Keratinocyte (primary cell): ENCODE measurements around the gene PCDH9. TPM values are rescaled to one million over a fixed set of nuclear protein-coding genes. Genes with fewer than 3 reads are reported as not detected.

Source experiments
- DNase-seq: peaks from one replicate; pipeline ENCODE4 v3.0.0-alpha.2; 2011; ENCODE audit warnings: low read depth, missing footprints, low spot score
- FAIRE-seq: peaks from 2 replicates; lab custom pipeline; 2011; peaks lifted over from hg19 to GRCh38; lab: Jason Lieb, UNC
- H2AFZ ChIP-seq: 2 replicates; pipeline ENCODE4 v1.6.0; 2012; ENCODE audit warnings: low read length, control low read depth, inconsistent platforms; ENCODE audit not compliant: control insufficient read depth
- H3K27ac ChIP-seq: 2 replicates; pipeline ENCODE4 v1.5.1; 2011; ENCODE audit warnings: low read length; ENCODE audit not compliant: control insufficient read depth, insufficient read depth
- H3K27me3 ChIP-seq: 3 replicates; pipeline ENCODE4 v1.6.0; 2011; ENCODE audit warnings: low read length; ENCODE audit not compliant: control insufficient read depth, insufficient read depth; ENCODE audit errors: extremely low read depth
- H3K36me3 ChIP-seq, 2 experiments: 2 replicates in 1 of 2; 3 replicates in 1 of 2; pipeline ENCODE4 v1.5.1; 2011; ENCODE audit warnings: low read length in 2 of 2, mild to moderate bottlenecking in 1 of 2; ENCODE audit not compliant: control insufficient read depth in 2 of 2, insufficient read depth in 2 of 2; ENCODE audit errors: extremely low read depth in 1 of 2
- H3K4me1 ChIP-seq: 3 replicates; pipeline ENCODE4 v1.5.1; 2011; ENCODE audit warnings: low read length; ENCODE audit not compliant: control insufficient read depth, insufficient read depth; ENCODE audit errors: extremely low read depth
- H3K4me2 ChIP-seq: 3 replicates; pipeline ENCODE4 v1.6.0; 2011; ENCODE audit warnings: low read depth, low read length; ENCODE audit not compliant: control insufficient read depth, insufficient read depth; ENCODE audit errors: extremely low read depth
- H3K4me3 ChIP-seq, 3 experiments: fragments of 200-600 bp in 1 of 3; sonication (generic) in 1 of 3; 2 replicates in 2 of 3; 3 replicates in 1 of 3; pipeline ENCODE4 v1.5.1; 2011 to 2016; ENCODE audit warnings: low read length in 3 of 3, mild to moderate bottlenecking in 3 of 3, control low read depth in 2 of 3, inconsistent platforms in 1 of 3, low read depth in 1 of 3, mixed read lengths in 1 of 3, mixed run types in 1 of 3, moderate library complexity in 1 of 3; ENCODE audit not compliant: control insufficient read depth in 2 of 3, insufficient read depth in 2 of 3; ENCODE audit errors: extremely low read depth in 1 of 3
- H3K79me2 ChIP-seq: 2 replicates; pipeline ENCODE4 v1.6.0; 2012; ENCODE audit warnings: low read length; ENCODE audit not compliant: control insufficient read depth, insufficient read depth
- H3K9ac ChIP-seq: 3 replicates; pipeline ENCODE4 v1.6.0; 2011; ENCODE audit warnings: low read length; ENCODE audit not compliant: control insufficient read depth, insufficient read depth; ENCODE audit errors: extremely low read depth
- H3K9me1 ChIP-seq: 3 replicates; pipeline ENCODE4 v1.6.0; 2011; ENCODE audit warnings: low read length; ENCODE audit not compliant: control insufficient read depth, insufficient read depth; ENCODE audit errors: extremely low read depth
- H3K9me3 ChIP-seq: 2 replicates; pipeline ENCODE4 v1.5.1; 2012; ENCODE audit warnings: low read depth, low read length; ENCODE audit not compliant: control insufficient read depth
- H4K20me1 ChIP-seq: 3 replicates; pipeline ENCODE4 v1.6.0; 2011; ENCODE audit warnings: low read length; ENCODE audit not compliant: control insufficient read depth, insufficient read depth; ENCODE audit errors: extremely low read depth
- CTCF ChIP-seq, 3 experiments: IDR thresholded peaks in 1 of 3; conservative IDR thresholded peaks in 1 of 3; optimal IDR thresholded peaks in 1 of 3; 2 replicates in 2 of 3; 3 replicates in 1 of 3; pipeline versions ENCODE3 to v1.5.1; 2011; ENCODE audit warnings: low read length in 3 of 3, mild to moderate bottlenecking in 3 of 3, moderate library complexity in 2 of 3, control low read depth in 1 of 3, inconsistent platforms in 1 of 3; ENCODE audit not compliant: insufficient read depth in 2 of 3; ENCODE audit errors: extremely low read depth in 1 of 3
- EZH2 ChIP-seq: IDR thresholded peaks from one replicate; pipeline ENCODE4 v1.6.1; 2012; ENCODE audit warnings: inconsistent platforms, mild to moderate bottlenecking, low read length, moderate library complexity
- dilution Hi-C: fragments of 300-500 bp; cut with MboI; formaldehyde crosslinking; loops from one replicate; pipeline ENCODE4 v1.7.0; 2020; ENCODE audit warnings: low sequenced_read_pairs; ENCODE audit not compliant: extremely low pct_ligation_motif_present
- polyA plus RNA-seq, 5 experiments: library from polyadenylated mRNA; depleted of rRNA in 3 of 5; stranded (reverse) in 3 of 5; stranded (forward) in 1 of 5; unstranded in 1 of 5; fragments of >200 nt; gene quantifications; 1 replicate in 1 of 5; 2 replicates in 3 of 5; 3 replicates in 1 of 5; pipeline versions ENCODE4 v1.2.1 to v1.2.3, GENCODE V29; 2011 to 2012; ENCODE audit warnings: missing spikeins in 2 of 5, low read depth in 1 of 5, low replicate concordance in 1 of 5

Gene PCDH9
- polyA plus RNA-seq, 1 donor (not counting 4 experiments of a cell fraction or from before 2014, with no cell fraction given) = 0.21 TPM

GRCh38 chr13:66663206-66663605, 566.9 kb downstream of the PCDH9 start:
- Histone ChIP-seq H3K4me2 (no peak overlapping the region), H3K27ac (no peak overlapping the region), H3K79me2 (no peaks in the 10 kb centered on the region), H3K9me3 (no peaks in the 10 kb centered on the region), H3K4me1 (no peaks in the 10 kb centered on the region), H3K27me3 (no peaks in the 10 kb centered on the region), H3K9ac (no peak overlapping the region), H2AFZ (no peak overlapping the region), H3K9me1 (no peaks in the 10 kb centered on the region), H4K20me1 (no peaks in the 10 kb centered on the region), H3K36me3 (no peaks in the 10 kb centered on the region), H3K4me3 (no peak overlapping the region)
- DNase-seq (no peak), FAIRE-seq (no peak)
- dilution Hi-C loops = no loop called here
- TF ChIP-seq CTCF (optimal IDR thresholded peaks at IDR 0.05 in 1 of 3, IDR thresholded peaks at IDR 0.05 in 1 of 3, conservative IDR thresholded peaks at IDR 0.05 in 1 of 3; ENCODE audit: extremely low read depth in 1 of 3, insufficient read depth in 2 of 3, low read length in 3 of 3) (no peak), EZH2 (no peak)

GRCh38 chr13:66661336-66661735, 568.8 kb downstream of the PCDH9 start:
- no peaks in the 10 kb centered on the region for H3K27me3 ChIP-seq
- no peaks in the 10 kb centered on the region for H4K20me1 ChIP-seq
- H2AFZ ChIP-seq = no peak overlapping the region
- H3K9ac ChIP-seq = no peak overlapping the region
- FAIRE-seq (no peak), DNase-seq (no peak)
- H3K4me1 ChIP-seq = peaks cover 4% of the 10 kb centered on the region
- H3K36me3 ChIP-seq = no peaks in the 10 kb centered on the region
- H3K79me2 ChIP-seq = no peaks in the 10 kb centered on the region
- no peaks in the 10 kb centered on the region for H3K9me3 ChIP-seq
- no peaks in the 10 kb centered on the region for H3K9me1 ChIP-seq
- dilution Hi-C loops = no loop called here
- no peak overlapping the region for H3K4me3 ChIP-seq
- TF ChIP-seq CTCF (optimal IDR thresholded peaks at IDR 0.05 in 1 of 3, IDR thresholded peaks at IDR 0.05 in 1 of 3, conservative IDR thresholded peaks at IDR 0.05 in 1 of 3; ENCODE audit: extremely low read depth in 1 of 3, insufficient read depth in 2 of 3, low read length in 3 of 3) (no peak), EZH2 (no peak)
- H3K27ac ChIP-seq = no peak overlapping the region
- H3K4me2 ChIP-seq = no peak overlapping the region
